ENCODE measurements around the gene GARRE1.

DNA sequence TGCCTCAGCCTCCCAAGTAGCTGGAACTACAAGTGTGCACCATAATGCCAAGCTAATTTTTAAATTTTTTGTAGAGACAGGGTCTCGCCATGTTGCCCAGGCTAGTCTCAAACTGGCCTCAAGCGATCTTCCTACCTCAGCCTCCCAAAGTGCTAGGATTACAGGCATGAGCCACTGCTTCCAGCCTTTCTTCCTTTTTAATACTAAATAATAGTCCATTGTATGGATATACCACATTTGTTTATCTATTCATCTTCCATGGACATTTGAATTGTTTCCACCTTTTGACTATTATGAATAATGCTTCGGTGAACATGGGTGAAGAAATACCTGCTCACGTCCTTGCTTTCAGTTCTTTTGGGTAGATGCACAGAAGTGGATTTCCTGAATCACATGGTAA is 24.4 kb downstream of the GARRE1 start:
- TF ChIP-seq EZH2 (IDR thresholded peaks at IDR 0.05; ENCODE audit: insufficient read depth, low read length), result no peak
- TF ChIP-seq, protein P1, sequence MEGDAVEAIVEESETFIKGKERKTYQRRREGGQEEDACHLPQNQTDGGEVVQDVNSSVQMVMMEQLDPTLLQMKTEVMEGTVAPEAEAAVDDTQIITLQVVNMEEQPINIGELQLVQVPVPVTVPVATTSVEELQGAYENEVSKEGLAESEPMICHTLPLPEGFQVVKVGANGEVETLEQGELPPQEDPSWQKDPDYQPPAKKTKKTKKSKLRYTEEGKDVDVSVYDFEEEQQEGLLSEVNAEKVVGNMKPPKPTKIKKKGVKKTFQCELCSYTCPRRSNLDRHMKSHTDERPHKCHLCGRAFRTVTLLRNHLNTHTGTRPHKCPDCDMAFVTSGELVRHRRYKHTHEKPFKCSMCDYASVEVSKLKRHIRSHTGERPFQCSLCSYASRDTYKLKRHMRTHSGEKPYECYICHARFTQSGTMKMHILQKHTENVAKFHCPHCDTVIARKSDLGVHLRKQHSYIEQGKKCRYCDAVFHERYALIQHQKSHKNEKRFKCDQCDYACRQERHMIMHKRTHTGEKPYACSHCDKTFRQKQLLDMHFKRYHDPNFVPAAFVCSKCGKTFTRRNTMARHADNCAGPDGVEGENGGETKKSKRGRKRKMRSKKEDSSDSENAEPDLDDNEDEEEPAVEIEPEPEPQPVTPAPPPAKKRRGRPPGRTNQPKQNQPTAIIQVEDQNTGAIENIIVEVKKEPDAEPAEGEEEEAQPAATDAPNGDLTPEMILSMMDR (IDR thresholded peaks at IDR 0.05; ENCODE audit: insufficient read depth, low read depth, low read length), result no peak
